Mucosa of descending colon (tissue), 3 donors: ENCODE results near the gene TGM3. TPM values are rescaled to one million over a fixed set of nuclear protein-coding genes. Genes with fewer than 3 reads are reported as not detected.

Experiments
- ATAC-seq: fragments of 200-7000 bp; cut with Tn5 transposase; one replicate; pipeline ENCODE4 v1.9.1; 2020; ENCODE audit warnings: mild to moderate bottlenecking, moderate library complexity
- DNase-seq, 3 donors: peaks; one replicate each; pipeline ENCODE4 v3.0.0-alpha.2; 2020
- H3K36me3 ChIP-seq: fragments of 200-600 bp; one replicate; pipeline ENCODE4 v1.8.0; 2021; ENCODE audit warnings: low read depth, mild to moderate bottlenecking
- H3K4me1 ChIP-seq: fragments of 200-600 bp; one replicate; pipeline ENCODE4 v1.8.0; 2021; ENCODE audit warnings: low read depth, mild to moderate bottlenecking
- H3K4me3 ChIP-seq: fragments of 200-600 bp; one replicate; pipeline ENCODE4 v1.8.0; 2021; ENCODE audit warnings: mild to moderate bottlenecking
- H3K9me3 ChIP-seq: fragments of 200-600 bp; one replicate; pipeline ENCODE4 v1.8.0; 2021; ENCODE audit warnings: mild to moderate bottlenecking
- CTCF ChIP-seq: fragments of 200-600 bp; IDR thresholded peaks from one replicate; pipeline ENCODE4 v1.8.0; 2022; ENCODE audit warnings: antibody characterized with exemption, mild to moderate bottlenecking
- intact Hi-C, 2 donors: fragments of 100-400 bp; cut with DNase I in 1 of 2; cut with micrococcal nuclease in 1 of 2; formaldehyde crosslinking; loops; one replicate each; pipeline versions ENCODE4 v1.11.0 to v1.11.1; 2022; cut with DNase I, micrococcal nuclease
- total RNA-seq, 3 donors: library from RNA; stranded (reverse); fragmentation: NEBNext Ultra II Directional in 2 of 3; extraction: Animal tissue kit (Norgen Biotek cat#: 25700) in 2 of 3; gene quantifications; one replicate each; pipeline versions ENCODE4 v1.2.1 to v1.2.4, GENCODE V29; 2021 to 2023
- donor health status: DM: no; HTN: no; CAD: no; lungs with moderate emphysema.
- donor health status: DM: no; HTN: no; CAD: no.
- donor health status: DM: no; HTN: yes; CAD: no.

TGM3 gene
- total RNA-seq, 3 donors from 2014 or later: 0.09 to 0.84 (median 0.29) TPM

- Histone ChIP-seq H3K9me3 (no peaks in the 10 kb centered on the region), H3K4me3 (no peak overlapping the region), H3K36me3 (no peaks in the 10 kb centered on the region), H3K4me1 (no peaks in the 10 kb centered on the region)
- TF ChIP-seq CTCF: no peak
- ATAC-seq: no peak
- intact Hi-C loops: no loop called here
- DNase-seq: no peak
These were observed 515 bp upstream of the TGM3 start for GRCh38 chr20:2295286-2295685.

- Histone ChIP-seq H3K4me3 (no peak overlapping the region), H3K9me3 (no peaks in the 10 kb centered on the region), H3K36me3 (no peaks in the 10 kb centered on the region), H3K4me1 (no peaks in the 10 kb centered on the region)
- no peak for TF ChIP-seq CTCF
- intact Hi-C loops: no loop called here
- no peak for DNase-seq
- no peak for ATAC-seq
These were observed 939 bp downstream of the TGM3 start for GRCh38 chr20:2296524-2297356.

GRCh38 chr20:2297357-2297728, 1.5 kb downstream of the TGM3 start:
- Histone ChIP-seq H3K36me3 (no peaks in the 10 kb centered on the region), H3K4me1 (no peaks in the 10 kb centered on the region), H3K9me3 (no peaks in the 10 kb centered on the region), H3K4me3 (no peak overlapping the region)
- ATAC-seq (no peak), DNase-seq (no peak)
- no peak for TF ChIP-seq CTCF
- intact Hi-C loops: no loop called here

GRCh38 chr20:2298116-2298515, 2.3 kb downstream of the TGM3 start:
- Histone ChIP-seq H3K4me1 (no peaks in the 10 kb centered on the region), H3K36me3 (no peaks in the 10 kb centered on the region), H3K9me3 (no peaks in the 10 kb centered on the region), H3K4me3 (no peak overlapping the region)
- ATAC-seq (no peak), DNase-seq (no peak)
- intact Hi-C loops: no loop called here
- TF ChIP-seq CTCF: no peak

- no peak for TF ChIP-seq CTCF
- H3K4me3 ChIP-seq: no peak overlapping the region
- H3K36me3 ChIP-seq: no peaks in the 10 kb centered on the region
- no peak for ATAC-seq
- H3K4me1 ChIP-seq: peaks cover 4% of the 10 kb centered on the region
- intact Hi-C loops: no loop called here
- no peaks in the 10 kb centered on the region for H3K9me3 ChIP-seq
- DNase-seq: no peak
These were observed 2.9 kb downstream of the TGM3 start for GRCh38 chr20:2298701-2299100.
